GM23338 (cell line): Measurements from ENCODE around the gene MAFF. TPM values are rescaled to one million over a fixed set of nuclear protein-coding genes. Genes with fewer than 3 reads are reported as not detected.

Source experiments
- ATAC-seq: fragments of 200-7000 bp; cut with Tn5 transposase; 3 replicates; pipeline ENCODE4 v1.9.1; 2020
- DNase-seq: peaks from one replicate; pipeline ENCODE4 v3.0.0-alpha.2; 2015; ENCODE audit warnings: low spot score
- H2AFZ ChIP-seq: fragments of 200-600 bp; sonication (generic); 2 replicates; pipeline ENCODE4 v1.8.0; 2016; ENCODE audit warnings: antibody characterized with exemption, mild to moderate bottlenecking, moderate library complexity
- H3F3A ChIP-seq: fragments of 200-600 bp; sonication (generic); replicated peaks from 2 replicates; pipeline ENCODE4 v1.8.0; 2017; ENCODE audit warnings: antibody characterized with exemption, mixed run types, low read depth
- H3K27ac ChIP-seq: fragments of 200-600 bp; sonication (generic); 2 replicates; pipeline ENCODE4 v1.6.1; 2016; ENCODE audit warnings: low read depth
- H3K27me3 ChIP-seq: fragments of 200-600 bp; sonication (generic); 2 replicates; pipeline ENCODE4 v1.8.0; 2016; ENCODE audit warnings: mild to moderate bottlenecking, mixed run types, moderate library complexity; ENCODE audit not compliant: insufficient read depth
- H3K36me3 ChIP-seq: fragments of 200-600 bp; sonication (generic); 2 replicates; pipeline ENCODE4 v1.8.0; 2016; ENCODE audit warnings: mild to moderate bottlenecking; ENCODE audit not compliant: insufficient read depth
- H3K4me1 ChIP-seq: fragments of 200-600 bp; sonication (generic); 2 replicates; pipeline ENCODE4 v1.8.0; 2016; ENCODE audit warnings: mild to moderate bottlenecking, moderate library complexity; ENCODE audit not compliant: insufficient read depth
- H3K4me2 ChIP-seq: fragments of 200-600 bp; sonication (generic); 2 replicates; pipeline ENCODE4 v1.7.1; 2017; ENCODE audit warnings: mixed run types
- H3K4me3 ChIP-seq: fragments of 200-600 bp; sonication (generic); 2 replicates; pipeline ENCODE4 v1.6.1; 2016; ENCODE audit warnings: mixed run types
- H3K79me2 ChIP-seq: fragments of 200-600 bp; sonication (generic); replicated peaks from 2 replicates; pipeline ENCODE4 v1.8.0; 2017; ENCODE audit warnings: mild to moderate bottlenecking; ENCODE audit not compliant: insufficient read depth
- H3K9me2 ChIP-seq: fragments of 200-600 bp; sonication (generic); 2 replicates; pipeline ENCODE4 v1.8.0; 2017; ENCODE audit not compliant: insufficient read depth
- H4K20me1 ChIP-seq: fragments of 200-600 bp; sonication (generic); replicated peaks from 2 replicates; pipeline ENCODE4 v1.8.0; 2017; ENCODE audit warnings: mild to moderate bottlenecking; ENCODE audit not compliant: insufficient read depth
- H3K27ac Mint-ChIP-seq: 2 replicates; pipeline ENCODE4 v1.8.0; 2020; ENCODE audit warnings: inconsistent platforms, mild to moderate bottlenecking, moderate library complexity, mixed read lengths
- H3K27me3 Mint-ChIP-seq: 3 replicates; pipeline ENCODE4 v1.8.0; 2022; ENCODE audit warnings: low read depth, mild to moderate bottlenecking, moderate library complexity, mixed read lengths, inconsistent platforms; ENCODE audit not compliant: insufficient read depth, poor library complexity
- H3K36me3 Mint-ChIP-seq: 3 replicates; pipeline ENCODE4 v1.8.0; 2021; ENCODE audit warnings: low read depth, mild to moderate bottlenecking, inconsistent platforms, moderate library complexity, mixed read lengths
- H3K4me1 Mint-ChIP-seq: 3 replicates; pipeline ENCODE4 v1.8.0; 2020; ENCODE audit warnings: mild to moderate bottlenecking, inconsistent platforms, mixed read lengths
- H3K4me3 Mint-ChIP-seq: 3 replicates; pipeline ENCODE4 v1.8.0; 2021; ENCODE audit warnings: moderate library complexity, mild to moderate bottlenecking, inconsistent platforms, mixed read lengths
- H3K9me3 Mint-ChIP-seq: 3 replicates; pipeline ENCODE4 v1.8.0; 2020; ENCODE audit warnings: moderate library complexity, mild to moderate bottlenecking, inconsistent platforms, mixed read lengths
- CREB1 ChIP-seq: fragments of 250-450 bp; sonication (Bioruptor Pico); IDR thresholded peaks from 2 replicates; pipeline ENCODE4 v1.5.0; 2020; ENCODE audit warnings: low read depth, mild to moderate bottlenecking, moderate library complexity
- CTCF ChIP-seq, 2 experiments: fragments of 200-600 bp in 1 of 2; sonication (generic) in 1 of 2; conservative IDR thresholded peaks; 2 replicates each; pipeline versions ENCODE4 v1.5.1 to v1.6.1; 2016 to 2017; ENCODE audit warnings: antibody characterized with exemption in 2 of 2, low read depth in 2 of 2, mild to moderate bottlenecking in 2 of 2, moderate library complexity in 1 of 2
- ETS1 ChIP-seq: IDR thresholded peaks from 2 replicates; pipeline ENCODE4 v1.6.1; 2016; ENCODE audit warnings: antibody characterized with exemption
- EZH2phosphoT487 ChIP-seq: fragments of 200-600 bp; sonication (generic); IDR thresholded peaks from one replicate; pipeline ENCODE4 v1.8.1; 2018; ENCODE audit warnings: antibody characterized with exemption; ENCODE audit not compliant: unreplicated experiment
- JUNB ChIP-seq: IDR thresholded peaks from one replicate; pipeline ENCODE4 v1.6.1; 2016; ENCODE audit warnings: antibody characterized with exemption; ENCODE audit not compliant: unreplicated experiment
- NANOG ChIP-seq: IDR thresholded peaks from 2 replicates; pipeline ENCODE4 v1.6.1; 2016; ENCODE audit warnings: antibody characterized with exemption, borderline replicate concordance
- POLR2AphosphoS5 ChIP-seq: IDR thresholded peaks from 2 replicates; pipeline ENCODE4 v1.6.1; 2016; ENCODE audit warnings: antibody characterized with exemption, low read depth
- REST ChIP-seq: IDR thresholded peaks from one replicate; pipeline ENCODE4 v1.6.1; 2018; ENCODE audit warnings: antibody characterized with exemption; ENCODE audit not compliant: unreplicated experiment
- STAT1 ChIP-seq: IDR thresholded peaks from one replicate; pipeline ENCODE4 v1.6.1; 2016; ENCODE audit warnings: antibody characterized with exemption; ENCODE audit not compliant: unreplicated experiment
- ZNF114 ChIP-seq: fragments of 250-450 bp; sonication (Bioruptor Pico); IDR thresholded peaks from 2 replicates; pipeline ENCODE4 v1.5.0; 2020; ENCODE audit warnings: mild to moderate bottlenecking, moderate library complexity
- ZNF331 ChIP-seq: fragments of 250-450 bp; sonication (Bioruptor Pico); IDR thresholded peaks from 2 replicates; pipeline ENCODE4 v1.5.0; 2020; ENCODE audit warnings: low read depth, mild to moderate bottlenecking, moderate library complexity
- ZNF462 ChIP-seq: fragments of 250-450 bp; sonication (Bioruptor Pico); IDR thresholded peaks from 2 replicates; pipeline ENCODE4 v1.5.0; 2020; ENCODE audit warnings: mild to moderate bottlenecking, moderate library complexity
- polyA plus RNA-seq: library from polyadenylated mRNA; unstranded; fragments of >200 nt; fragmentation: Nextera tagmentation; extraction: Ambion mirVana; gene quantifications from 2 replicates; pipeline ENCODE4 v1.2.1, GENCODE V29; 2016
- total RNA-seq: library from RNA; depleted of rRNA; stranded (reverse); fragments of >200 nt; shearing (Covaris generic); gene quantifications from 2 replicates; pipeline ENCODE4 v1.2.3, GENCODE V29; 2014

Gene MAFF
- total and polyA plus RNA-seq, 2 experiments from 2014 or later: 2.2 to 8.9 TPM

GRCh38 chr22:38221407-38221806 lies 19.6 kb downstream of the MAFF start (continued):
- TF ChIP-seq NANOG: no peak

GRCh38 chr22:38221908-38222796 lies 20.4 kb downstream of the MAFF start:
- H3K79me2 ChIP-seq: no peaks in the 10 kb centered on the region
- no peak overlapping the region for H3K4me3 Mint-ChIP-seq
- peak; percentile 43 for DNase-seq
- no peaks in the 10 kb centered on the region for H3K9me3 Mint-ChIP-seq
- H3K36me3 Mint-ChIP-seq: peaks cover 4% of the 10 kb centered on the region; the same call in 2 of the 3 replicates
- no peak overlapping the region for H3K4me3 ChIP-seq
- 0 out of 2 replicates have a peak, but pooled peaks cover 14% of the 10 kb centered on the region for H3F3A ChIP-seq
- no peak overlapping the region for H3K27ac ChIP-seq
- peaks cover 25% of the 10 kb centered on the region for H3K27me3 Mint-ChIP-seq
- no peaks in the 10 kb centered on the region for H3K36me3 ChIP-seq
- H3K9me2 ChIP-seq: no peaks in the 10 kb centered on the region
- no peaks in the 10 kb centered on the region for H4K20me1 ChIP-seq
- peak; percentile 14 for ATAC-seq
- no peaks in the 10 kb centered on the region for H3K27me3 ChIP-seq
- no peak overlapping the region for H3K4me2 ChIP-seq
- H2AFZ ChIP-seq: no peak overlapping the region
- peaks cover 18% of the 10 kb centered on the region for H3K4me1 ChIP-seq
- peaks cover 28% of the 10 kb centered on the region for H3K4me1 Mint-ChIP-seq
- H3K27ac Mint-ChIP-seq: peak overlapping the region; percentile 49; the same call in 1 of the 2 replicates
- TF ChIP-seq JUNB (no peak), ZNF331 (no peak), NANOG (no peak), POLR2AphosphoS5 (no peak), REST (no peak), STAT1 (no peak), ETS1 (no peak), EZH2phosphoT487 (no peak), ZNF462 (CRISPR knock-in tag) (no peak), CTCF (conservative IDR thresholded peaks at IDR 0.05; ENCODE audit: low read depth in 2 of 2) (no peak; a peak in 1 of 4 replicates), ZNF114 (CRISPR knock-in tag) (no peak), CREB1 (CRISPR knock-in tag) (no peak)
